Measurements from ENCODE around the gene SYNDIG1L.

SYNDIG1L gene

GRCh38 chr14:74434294-74434693, 8.3 kb upstream of the SYNDIG1L start:
- no peak overlapping the region for H3K4me3 ChIP-seq (ENCODE audit: control insufficient read depth, low read depth, low read length)
- TF ChIP-seq, protein P1, sequence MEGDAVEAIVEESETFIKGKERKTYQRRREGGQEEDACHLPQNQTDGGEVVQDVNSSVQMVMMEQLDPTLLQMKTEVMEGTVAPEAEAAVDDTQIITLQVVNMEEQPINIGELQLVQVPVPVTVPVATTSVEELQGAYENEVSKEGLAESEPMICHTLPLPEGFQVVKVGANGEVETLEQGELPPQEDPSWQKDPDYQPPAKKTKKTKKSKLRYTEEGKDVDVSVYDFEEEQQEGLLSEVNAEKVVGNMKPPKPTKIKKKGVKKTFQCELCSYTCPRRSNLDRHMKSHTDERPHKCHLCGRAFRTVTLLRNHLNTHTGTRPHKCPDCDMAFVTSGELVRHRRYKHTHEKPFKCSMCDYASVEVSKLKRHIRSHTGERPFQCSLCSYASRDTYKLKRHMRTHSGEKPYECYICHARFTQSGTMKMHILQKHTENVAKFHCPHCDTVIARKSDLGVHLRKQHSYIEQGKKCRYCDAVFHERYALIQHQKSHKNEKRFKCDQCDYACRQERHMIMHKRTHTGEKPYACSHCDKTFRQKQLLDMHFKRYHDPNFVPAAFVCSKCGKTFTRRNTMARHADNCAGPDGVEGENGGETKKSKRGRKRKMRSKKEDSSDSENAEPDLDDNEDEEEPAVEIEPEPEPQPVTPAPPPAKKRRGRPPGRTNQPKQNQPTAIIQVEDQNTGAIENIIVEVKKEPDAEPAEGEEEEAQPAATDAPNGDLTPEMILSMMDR (IDR thresholded peaks at IDR 0.05; ENCODE audit: control insufficient read depth, insufficient read depth, low read depth, low read length, missing control alignments) = no peak
- DNase-seq (ENCODE audit: low read depth) = no peak

DNA sequence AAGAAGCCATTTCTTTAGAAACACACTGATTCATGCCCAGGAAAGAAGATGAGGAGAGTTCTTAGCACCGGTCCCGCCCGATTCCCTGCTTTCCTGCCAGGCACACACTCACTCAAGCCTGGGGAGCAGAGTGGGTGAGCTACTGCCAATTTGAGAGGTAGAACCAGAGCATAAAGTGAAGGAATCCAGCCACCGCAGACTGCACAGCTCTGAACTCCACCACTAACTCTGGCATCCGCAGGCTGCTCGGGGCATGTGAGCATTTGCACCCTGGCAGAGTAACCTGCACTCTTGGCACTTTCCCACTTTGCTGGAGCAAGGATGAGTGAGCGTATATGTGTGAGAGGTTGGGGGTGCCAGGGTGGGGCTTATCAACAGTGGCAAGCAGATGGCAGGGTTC, 4.0 kb upstream of the SYNDIG1L start:
- no peak overlapping the region for H3K4me3 ChIP-seq (ENCODE audit: control insufficient read depth, low read depth, low read length)

DNA sequence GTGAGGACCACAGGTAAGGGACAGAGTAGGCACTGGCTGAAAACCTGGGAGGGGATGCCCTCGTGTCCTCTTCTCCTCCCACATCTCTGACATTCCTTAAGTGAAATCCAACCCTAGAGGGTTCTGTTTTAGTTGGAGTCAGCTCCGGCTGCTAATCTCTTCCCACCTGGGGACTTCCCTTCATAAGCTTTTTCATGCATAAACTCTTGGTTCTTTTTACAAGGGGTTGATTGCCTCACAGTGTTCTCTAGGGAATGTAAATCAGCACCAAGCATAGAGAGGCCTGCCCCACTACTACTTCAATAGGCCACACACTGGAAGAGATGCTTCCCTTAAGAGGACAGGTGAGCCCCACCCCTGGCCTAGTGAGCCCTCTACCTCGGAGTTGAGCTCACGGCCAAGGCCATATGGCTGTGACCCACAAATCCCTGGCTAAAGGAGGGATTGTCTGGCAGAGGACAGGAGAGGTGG, 3.2 kb upstream of the SYNDIG1L start:
- H3K4me3 ChIP-seq (ENCODE audit: control insufficient read depth, low read depth, low read length) = no peak overlapping the region
- TF ChIP-seq, protein P1 (IDR thresholded peaks at IDR 0.05; ENCODE audit: control insufficient read depth, insufficient read depth, low read depth, low read length, missing control alignments) = no peak
- DNase-seq (ENCODE audit: low read depth) = no peak

More for the DNA sequence above, 4.0 kb upstream of the SYNDIG1L start:
- TF ChIP-seq, protein P1 (IDR thresholded peaks at IDR 0.05; ENCODE audit: control insufficient read depth, insufficient read depth, low read depth, low read length, missing control alignments) = no peak
- no peak for DNase-seq (ENCODE audit: low read depth)

DNA sequence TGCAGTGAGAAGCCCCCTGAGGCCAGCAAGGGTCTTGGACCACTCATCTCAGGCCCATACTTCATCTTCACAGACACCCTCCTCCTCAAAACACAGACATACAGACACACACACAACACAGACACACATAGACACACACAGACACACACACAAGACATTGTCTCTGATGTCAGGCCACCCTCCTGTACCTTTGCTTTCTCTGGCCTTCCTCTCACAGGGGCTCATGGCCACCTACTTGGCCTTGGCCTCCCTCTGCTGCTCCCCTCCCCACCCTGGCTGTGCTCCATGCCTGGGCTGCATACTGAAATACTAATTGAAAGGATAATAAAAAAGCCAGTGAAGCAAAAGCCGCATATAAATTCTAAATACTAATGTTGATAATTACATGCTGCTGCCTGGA, 1.6 kb upstream of the SYNDIG1L start:
- H3K4me3 ChIP-seq (ENCODE audit: control insufficient read depth, low read depth, low read length) = no peak overlapping the region
- DNase-seq (ENCODE audit: low read depth) = no peak
- TF ChIP-seq, protein P1 (IDR thresholded peaks at IDR 0.05; ENCODE audit: control insufficient read depth, insufficient read depth, low read depth, low read length, missing control alignments) = no peak

- TF ChIP-seq, protein P1 (IDR thresholded peaks at IDR 0.05; ENCODE audit: control insufficient read depth, insufficient read depth, low read depth, low read length, missing control alignments) = no peak
- no peak for DNase-seq (ENCODE audit: low read depth)
- H3K4me3 ChIP-seq (ENCODE audit: control insufficient read depth, low read depth, low read length) = no peak overlapping the region
Observed at GRCh38 chr14:74425525-74426201, 347 bp downstream of the SYNDIG1L start.

GRCh38 chr14:74424606-74425005, 1.4 kb downstream of the SYNDIG1L start:
- H3K4me3 ChIP-seq (ENCODE audit: control insufficient read depth, low read depth, low read length) = no peak overlapping the region
- DNase-seq (ENCODE audit: low read depth) = no peak
- TF ChIP-seq, protein P1 (IDR thresholded peaks at IDR 0.05; ENCODE audit: control insufficient read depth, insufficient read depth, low read depth, low read length, missing control alignments) = no peak
